ENCODE data around the gene AGFG2. TPM values are rescaled to one million over a fixed set of nuclear protein-coding genes. Genes with fewer than 3 reads are reported as not detected.

AGFG2 gene
- total and polyA plus RNA-seq, 2 of the 4 experiments (the other 2 are of a cell fraction): 3.0 to 10.0 TPM

DNA sequence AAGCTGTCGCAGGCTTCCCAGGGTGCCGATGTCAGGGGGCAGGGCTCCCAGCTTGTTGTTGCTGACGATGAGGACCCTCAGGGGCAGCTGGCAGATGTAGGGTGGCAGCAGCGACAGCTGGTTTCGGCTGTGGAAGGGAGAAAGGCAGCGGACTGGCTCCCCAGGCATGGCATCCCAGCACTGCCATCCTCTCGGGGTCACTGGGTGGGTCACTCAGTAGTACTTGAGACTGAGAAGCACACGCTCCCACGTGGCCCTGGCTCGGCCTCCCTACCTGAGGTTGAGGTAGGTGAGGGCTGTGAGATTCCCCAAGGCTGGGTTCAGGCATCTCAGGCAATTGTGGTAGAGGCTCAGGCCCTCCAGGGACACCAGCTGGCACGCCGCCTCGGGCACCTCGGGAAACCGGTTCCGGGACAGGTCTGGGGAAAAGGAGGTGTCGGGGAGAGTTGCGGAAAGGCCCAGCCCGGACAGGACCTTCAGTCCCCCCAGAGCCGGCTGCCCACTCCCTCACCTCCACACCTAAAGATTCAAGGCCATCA lies 43.1 kb downstream of the AGFG2 start:
- intact Hi-C loops (cut with micrococcal nuclease) (loop anchor here (10.0 kb wide), 1 partner anchor 253 kb away; no protein-coding TSS in a partner anchor), dilution Hi-C loops (cut with HindIII; ENCODE audit: low sequenced_read_pairs, unreplicated experiment) (no loop called here), in situ Hi-C loops (cut with MboI; ENCODE audit: low sequenced_read_pairs) (loop anchor here (25.0 kb wide), 1 partner anchor 280 kb away; the partner anchor contains the start of genes SLC12A9 and TRIP6)
- Histone ChIP-seq H3K4me2 (ENCODE audit: low read depth, low read length) (no peak overlapping the region), H2AFZ (replicated peaks; ENCODE audit: low read length, poor library complexity) (no peak overlapping the region), H2BK20ac (ENCODE audit: low read depth, low read length) (no peak overlapping the region), H3K9ac (ENCODE audit: low read depth, low read length) (no peak overlapping the region), H3K27ac (ENCODE audit: insufficient read depth, low read length) (peak overlapping the region; percentile 7; the same call in 1 of the 2 replicates), H3K9me1 (ENCODE audit: insufficient read depth, low read length) (peaks cover 5% of the 10 kb centered on the region), H2BK120ac (ENCODE audit: low read depth, low read length) (no peak overlapping the region), H2BK15ac (ENCODE audit: low read depth, low read length) (no peak overlapping the region), H3K23ac (ENCODE audit: low read depth, low read length) (peak overlapping the region; percentile 8; the same call in 1 of the 2 replicates), H3K14ac (replicated peaks; ENCODE audit: low read depth, low read length) (no peak overlapping the region), H4K91ac (ENCODE audit: insufficient read depth, low read depth, low read length) (no peak overlapping the region), H3K36me3 (ENCODE audit: control insufficient read depth, insufficient read depth, low read length) (peaks cover 50% of the 10 kb centered on the region), H4K20me1 (ENCODE audit: insufficient read depth, low read length) (peaks cover 39% of the 10 kb centered on the region), H3K4ac (ENCODE audit: low read depth, low read length) (no peak overlapping the region), H2BK5ac (ENCODE audit: low read depth, low read length, poor library complexity, severe bottlenecking) (no peak overlapping the region), H2AK5ac (ENCODE audit: low read depth, low read length) (no peak overlapping the region), H3K56ac (ENCODE audit: extremely low read depth, insufficient read depth, low read length) (no peak overlapping the region), H3K4me3 (ENCODE audit: insufficient read depth, low read depth, low read length) (no peak overlapping the region), H3K79me1 (ENCODE audit: low read depth in 1 of 2, low read length in 2 of 2) (peaks cover 17 to 70% of the 10 kb centered on the region in 2 experiments), H4K8ac (ENCODE audit: low read depth in 2 of 2, low read length in 2 of 2) (no peak overlapping the region), H3K18ac (ENCODE audit: low read depth, low read length) (no peak overlapping the region), H3K27me3 (ENCODE audit: control insufficient read depth, insufficient read depth, low read length) (no peaks in the 10 kb centered on the region), H4K5ac (ENCODE audit: low read depth, low read length) (no peak overlapping the region), H3K4me1 (ENCODE audit: control insufficient read depth, insufficient read depth, low read length) (peaks cover 12% of the 10 kb centered on the region), H3K9me3 (ENCODE audit: control insufficient read depth, insufficient read depth, low read length) (no peaks in the 10 kb centered on the region), H2AK9ac (replicated peaks; ENCODE audit: low read depth, low read length, poor library complexity) (no peak overlapping the region)
- TF ChIP-seq SMC3 (IDR thresholded peaks at IDR 0.05; ENCODE audit: low read depth, low read length) (no peak), USF2 (IDR thresholded peaks at IDR 0.05; ENCODE audit: low read depth, low read length) (no peak), BHLHE40 (IDR thresholded peaks at IDR 0.05; ENCODE audit: low read depth, low read length) (no peak), MXI1 (IDR thresholded peaks at IDR 0.05; ENCODE audit: borderline replicate concordance, low read depth, low read length) (no peak), RCOR1 (IDR thresholded peaks at IDR 0.05; ENCODE audit: insufficient replicate concordance, low read length) (no peak), MAFK (IDR thresholded peaks at IDR 0.05; ENCODE audit: low read depth, low read length) (no peak), MAZ (IDR thresholded peaks at IDR 0.05; ENCODE audit: borderline replicate concordance, low read depth, low read length) (no peak)
- TF ChIP-seq, protein P1, sequence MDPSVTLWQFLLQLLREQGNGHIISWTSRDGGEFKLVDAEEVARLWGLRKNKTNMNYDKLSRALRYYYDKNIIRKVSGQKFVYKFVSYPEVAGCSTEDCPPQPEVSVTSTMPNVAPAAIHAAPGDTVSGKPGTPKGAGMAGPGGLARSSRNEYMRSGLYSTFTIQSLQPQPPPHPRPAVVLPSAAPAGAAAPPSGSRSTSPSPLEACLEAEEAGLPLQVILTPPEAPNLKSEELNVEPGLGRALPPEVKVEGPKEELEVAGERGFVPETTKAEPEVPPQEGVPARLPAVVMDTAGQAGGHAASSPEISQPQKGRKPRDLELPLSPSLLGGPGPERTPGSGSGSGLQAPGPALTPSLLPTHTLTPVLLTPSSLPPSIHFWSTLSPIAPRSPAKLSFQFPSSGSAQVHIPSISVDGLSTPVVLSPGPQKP (IDR thresholded peaks at IDR 0.05; ENCODE audit: borderline replicate concordance, low read depth, low read length): no peak
- DNase-seq (no peak), ATAC-seq (ENCODE audit: low read depth) (no peak)
- ChIA-PET CTCF (no interaction called here), POLR2A (ENCODE audit: unreplicated experiment) (interaction anchor here (0.6 kb wide), 1 partner anchor 130 kb away, joined by 4 read pairs; no protein-coding TSS in a partner anchor)
- BruUV-seq (replicated peaks): no TSS peak
- WGBS, 2 experiments (ENCODE audit: extremely low coverage in 2 of 2, insufficient read length in 1 of 2): 87% methylated on average over 4 of the region's 20 CpGs; no CpG with 5 or more reads in 1 of the 2 experiments
